Measurements from ENCODE around the gene GOLGA5. TPM values are rescaled to one million over a fixed set of nuclear protein-coding genes. Genes with fewer than 3 reads are reported as not detected.

The GOLGA5 gene
- total and polyA plus RNA-seq, 2 experiments from 2014 or later = 26.2 to 30.2 TPM

DNA sequence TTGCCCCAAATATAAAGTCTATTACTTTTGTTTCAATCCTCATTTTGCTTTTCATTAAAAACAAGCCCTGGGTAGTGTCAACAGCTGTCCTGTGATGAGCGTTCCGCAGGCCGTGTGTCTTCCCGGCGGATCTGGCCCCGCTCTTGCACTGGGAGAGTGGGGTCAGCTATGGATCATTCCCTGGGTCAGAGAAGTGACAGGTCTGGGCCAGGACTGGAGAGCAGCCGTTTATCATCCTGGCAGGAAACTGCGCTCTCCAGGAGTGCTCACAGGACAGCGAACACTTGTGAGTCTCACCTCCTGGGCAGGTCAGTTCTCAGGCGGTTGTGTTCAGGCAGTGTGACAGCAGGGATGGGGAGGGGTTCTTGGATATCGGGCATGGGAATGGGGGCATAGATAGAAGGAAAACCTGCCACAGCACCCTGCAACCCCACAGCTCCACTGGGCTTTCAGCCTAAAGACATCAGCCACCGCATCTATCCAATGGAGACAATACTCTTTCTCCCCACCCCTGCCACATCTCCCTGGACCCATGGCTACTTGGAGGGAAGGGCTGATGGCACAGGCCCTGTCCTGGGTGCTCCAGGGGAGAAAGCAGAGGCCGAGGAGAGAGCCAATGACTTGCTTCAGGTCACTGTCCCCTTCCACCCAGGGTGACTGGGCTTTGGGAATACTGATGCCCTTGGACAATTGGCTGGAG lies 81.0 kb downstream of the GOLGA5 start:
- peaks cover 6% of the 10 kb centered on the region; the same call in 1 of the 2 replicates for H3K4me1 ChIP-seq (ENCODE audit: insufficient read depth)
- H3K79me2 ChIP-seq (replicated peaks; ENCODE audit: insufficient read depth) = no peaks in the 10 kb centered on the region
- no peaks in the 10 kb centered on the region for H3K9me2 ChIP-seq (ENCODE audit: insufficient read depth)
- H3K27me3 ChIP-seq (ENCODE audit: insufficient read depth) = no peaks in the 10 kb centered on the region
- no peaks in the 10 kb centered on the region for H3K9me3 Mint-ChIP-seq
- H3K36me3 ChIP-seq (ENCODE audit: insufficient read depth) = no peaks in the 10 kb centered on the region
- no peaks in the 10 kb centered on the region for H3F3A ChIP-seq (replicated peaks; ENCODE audit: low read depth)
- TF ChIP-seq EZH2 (IDR thresholded peaks at IDR 0.05; ENCODE audit: low read depth, unreplicated experiment) = no peak
- TF ChIP-seq, protein P1, sequence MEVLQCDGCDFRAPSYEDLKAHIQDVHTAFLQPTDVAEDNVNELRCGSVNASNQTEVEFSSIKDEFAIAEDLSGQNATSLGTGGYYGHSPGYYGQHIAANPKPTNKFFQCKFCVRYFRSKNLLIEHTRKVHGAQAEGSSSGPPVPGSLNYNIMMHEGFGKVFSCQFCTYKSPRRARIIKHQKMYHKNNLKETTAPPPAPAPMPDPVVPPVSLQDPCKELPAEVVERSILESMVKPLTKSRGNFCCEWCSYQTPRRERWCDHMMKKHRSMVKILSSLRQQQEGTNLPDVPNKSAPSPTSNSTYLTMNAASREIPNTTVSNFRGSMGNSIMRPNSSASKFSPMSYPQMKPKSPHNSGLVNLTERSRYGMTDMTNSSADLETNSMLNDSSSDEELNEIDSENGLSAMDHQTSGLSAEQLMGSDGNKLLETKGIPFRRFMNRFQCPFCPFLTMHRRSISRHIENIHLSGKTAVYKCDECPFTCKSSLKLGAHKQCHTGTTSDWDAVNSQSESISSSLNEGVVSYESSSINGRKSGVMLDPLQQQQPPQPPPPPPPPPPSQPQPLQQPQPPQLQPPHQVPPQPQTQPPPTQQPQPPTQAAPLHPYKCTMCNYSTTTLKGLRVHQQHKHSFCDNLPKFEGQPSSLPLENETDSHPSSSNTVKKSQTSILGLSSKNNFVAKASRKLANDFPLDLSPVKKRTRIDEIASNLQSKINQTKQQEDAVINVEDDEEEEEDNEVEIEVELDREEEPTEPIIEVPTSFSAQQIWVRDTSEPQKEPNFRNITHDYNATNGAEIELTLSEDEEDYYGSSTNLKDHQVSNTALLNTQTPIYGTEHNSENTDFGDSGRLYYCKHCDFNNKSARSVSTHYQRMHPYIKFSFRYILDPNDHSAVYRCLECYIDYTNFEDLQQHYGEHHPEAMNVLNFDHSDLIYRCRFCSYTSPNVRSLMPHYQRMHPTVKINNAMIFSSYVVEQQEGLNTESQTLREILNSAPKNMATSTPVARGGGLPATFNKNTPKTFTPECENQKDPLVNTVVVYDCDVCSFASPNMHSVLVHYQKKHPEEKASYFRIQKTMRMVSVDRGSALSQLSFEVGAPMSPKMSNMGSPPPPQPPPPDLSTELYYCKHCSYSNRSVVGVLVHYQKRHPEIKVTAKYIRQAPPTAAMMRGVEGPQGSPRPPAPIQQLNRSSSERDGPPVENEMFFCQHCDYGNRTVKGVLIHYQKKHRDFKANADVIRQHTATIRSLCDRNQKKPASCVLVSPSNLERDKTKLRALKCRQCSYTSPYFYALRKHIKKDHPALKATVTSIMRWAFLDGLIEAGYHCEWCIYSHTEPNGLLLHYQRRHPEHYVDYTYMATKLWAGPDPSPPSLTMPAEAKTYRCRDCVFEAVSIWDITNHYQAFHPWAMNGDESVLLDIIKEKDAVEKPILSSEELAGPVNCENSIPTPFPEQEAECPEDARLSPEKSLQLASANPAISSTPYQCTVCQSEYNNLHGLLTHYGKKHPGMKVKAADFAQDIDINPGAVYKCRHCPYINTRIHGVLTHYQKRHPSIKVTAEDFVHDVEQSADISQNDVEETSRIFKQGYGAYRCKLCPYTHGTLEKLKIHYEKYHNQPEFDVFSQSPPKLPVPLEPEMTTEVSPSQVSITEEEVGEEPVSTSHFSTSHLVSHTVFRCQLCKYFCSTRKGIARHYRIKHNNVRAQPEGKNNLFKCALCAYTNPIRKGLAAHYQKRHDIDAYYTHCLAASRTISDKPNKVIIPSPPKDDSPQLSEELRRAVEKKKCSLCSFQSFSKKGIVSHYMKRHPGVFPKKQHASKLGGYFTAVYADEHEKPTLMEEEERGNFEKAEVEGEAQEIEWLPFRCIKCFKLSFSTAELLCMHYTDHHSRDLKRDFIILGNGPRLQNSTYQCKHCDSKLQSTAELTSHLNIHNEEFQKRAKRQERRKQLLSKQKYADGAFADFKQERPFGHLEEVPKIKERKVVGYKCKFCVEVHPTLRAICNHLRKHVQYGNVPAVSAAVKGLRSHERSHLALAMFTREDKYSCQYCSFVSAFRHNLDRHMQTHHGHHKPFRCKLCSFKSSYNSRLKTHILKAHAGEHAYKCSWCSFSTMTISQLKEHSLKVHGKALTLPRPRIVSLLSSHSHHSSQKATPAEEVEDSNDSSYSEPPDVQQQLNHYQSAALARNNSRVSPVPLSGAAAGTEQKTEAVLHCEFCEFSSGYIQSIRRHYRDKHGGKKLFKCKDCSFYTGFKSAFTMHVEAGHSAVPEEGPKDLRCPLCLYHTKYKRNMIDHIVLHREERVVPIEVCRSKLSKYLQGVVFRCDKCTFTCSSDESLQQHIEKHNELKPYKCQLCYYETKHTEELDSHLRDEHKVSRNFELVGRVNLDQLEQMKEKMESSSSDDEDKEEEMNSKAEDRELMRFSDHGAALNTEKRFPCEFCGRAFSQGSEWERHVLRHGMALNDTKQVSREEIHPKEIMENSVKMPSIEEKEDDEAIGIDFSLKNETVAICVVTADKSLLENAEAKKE (CRISPR knock-in tag; IDR thresholded peaks at IDR 0.05) = no peak
- no peak for TF ChIP-seq POLR2AphosphoS5 (IDR thresholded peaks at IDR 0.05; ENCODE audit: low read depth)
- TF ChIP-seq, protein P2, sequence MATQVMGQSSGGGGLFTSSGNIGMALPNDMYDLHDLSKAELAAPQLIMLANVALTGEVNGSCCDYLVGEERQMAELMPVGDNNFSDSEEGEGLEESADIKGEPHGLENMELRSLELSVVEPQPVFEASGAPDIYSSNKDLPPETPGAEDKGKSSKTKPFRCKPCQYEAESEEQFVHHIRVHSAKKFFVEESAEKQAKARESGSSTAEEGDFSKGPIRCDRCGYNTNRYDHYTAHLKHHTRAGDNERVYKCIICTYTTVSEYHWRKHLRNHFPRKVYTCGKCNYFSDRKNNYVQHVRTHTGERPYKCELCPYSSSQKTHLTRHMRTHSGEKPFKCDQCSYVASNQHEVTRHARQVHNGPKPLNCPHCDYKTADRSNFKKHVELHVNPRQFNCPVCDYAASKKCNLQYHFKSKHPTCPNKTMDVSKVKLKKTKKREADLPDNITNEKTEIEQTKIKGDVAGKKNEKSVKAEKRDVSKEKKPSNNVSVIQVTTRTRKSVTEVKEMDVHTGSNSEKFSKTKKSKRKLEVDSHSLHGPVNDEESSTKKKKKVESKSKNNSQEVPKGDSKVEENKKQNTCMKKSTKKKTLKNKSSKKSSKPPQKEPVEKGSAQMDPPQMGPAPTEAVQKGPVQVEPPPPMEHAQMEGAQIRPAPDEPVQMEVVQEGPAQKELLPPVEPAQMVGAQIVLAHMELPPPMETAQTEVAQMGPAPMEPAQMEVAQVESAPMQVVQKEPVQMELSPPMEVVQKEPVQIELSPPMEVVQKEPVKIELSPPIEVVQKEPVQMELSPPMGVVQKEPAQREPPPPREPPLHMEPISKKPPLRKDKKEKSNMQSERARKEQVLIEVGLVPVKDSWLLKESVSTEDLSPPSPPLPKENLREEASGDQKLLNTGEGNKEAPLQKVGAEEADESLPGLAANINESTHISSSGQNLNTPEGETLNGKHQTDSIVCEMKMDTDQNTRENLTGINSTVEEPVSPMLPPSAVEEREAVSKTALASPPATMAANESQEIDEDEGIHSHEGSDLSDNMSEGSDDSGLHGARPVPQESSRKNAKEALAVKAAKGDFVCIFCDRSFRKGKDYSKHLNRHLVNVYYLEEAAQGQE (IDR thresholded peaks at IDR 0.05; ENCODE audit: unreplicated experiment) = no peak
- TF ChIP-seq EZH2phosphoT487 (IDR thresholded peaks at IDR 0.05; ENCODE audit: unreplicated experiment) = no peak
- TF ChIP-seq STAT1 (IDR thresholded peaks at IDR 0.05; ENCODE audit: unreplicated experiment) = no peak
- no peak for TF ChIP-seq JUNB (IDR thresholded peaks at IDR 0.05; ENCODE audit: unreplicated experiment)
- no peak for TF ChIP-seq ZNF114 (CRISPR knock-in tag; IDR thresholded peaks at IDR 0.05)
- TF ChIP-seq, protein P3, sequence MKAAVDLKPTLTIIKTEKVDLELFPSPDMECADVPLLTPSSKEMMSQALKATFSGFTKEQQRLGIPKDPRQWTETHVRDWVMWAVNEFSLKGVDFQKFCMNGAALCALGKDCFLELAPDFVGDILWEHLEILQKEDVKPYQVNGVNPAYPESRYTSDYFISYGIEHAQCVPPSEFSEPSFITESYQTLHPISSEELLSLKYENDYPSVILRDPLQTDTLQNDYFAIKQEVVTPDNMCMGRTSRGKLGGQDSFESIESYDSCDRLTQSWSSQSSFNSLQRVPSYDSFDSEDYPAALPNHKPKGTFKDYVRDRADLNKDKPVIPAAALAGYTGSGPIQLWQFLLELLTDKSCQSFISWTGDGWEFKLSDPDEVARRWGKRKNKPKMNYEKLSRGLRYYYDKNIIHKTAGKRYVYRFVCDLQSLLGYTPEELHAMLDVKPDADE (IDR thresholded peaks at IDR 0.05) = no peak
- TF ChIP-seq, protein P4, sequence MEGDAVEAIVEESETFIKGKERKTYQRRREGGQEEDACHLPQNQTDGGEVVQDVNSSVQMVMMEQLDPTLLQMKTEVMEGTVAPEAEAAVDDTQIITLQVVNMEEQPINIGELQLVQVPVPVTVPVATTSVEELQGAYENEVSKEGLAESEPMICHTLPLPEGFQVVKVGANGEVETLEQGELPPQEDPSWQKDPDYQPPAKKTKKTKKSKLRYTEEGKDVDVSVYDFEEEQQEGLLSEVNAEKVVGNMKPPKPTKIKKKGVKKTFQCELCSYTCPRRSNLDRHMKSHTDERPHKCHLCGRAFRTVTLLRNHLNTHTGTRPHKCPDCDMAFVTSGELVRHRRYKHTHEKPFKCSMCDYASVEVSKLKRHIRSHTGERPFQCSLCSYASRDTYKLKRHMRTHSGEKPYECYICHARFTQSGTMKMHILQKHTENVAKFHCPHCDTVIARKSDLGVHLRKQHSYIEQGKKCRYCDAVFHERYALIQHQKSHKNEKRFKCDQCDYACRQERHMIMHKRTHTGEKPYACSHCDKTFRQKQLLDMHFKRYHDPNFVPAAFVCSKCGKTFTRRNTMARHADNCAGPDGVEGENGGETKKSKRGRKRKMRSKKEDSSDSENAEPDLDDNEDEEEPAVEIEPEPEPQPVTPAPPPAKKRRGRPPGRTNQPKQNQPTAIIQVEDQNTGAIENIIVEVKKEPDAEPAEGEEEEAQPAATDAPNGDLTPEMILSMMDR (conservative IDR thresholded peaks at IDR 0.05; ENCODE audit: low read depth in 2 of 2) = no peak
- no peak for TF ChIP-seq CREB1 (CRISPR knock-in tag; IDR thresholded peaks at IDR 0.05; ENCODE audit: low read depth)
- no peak for TF ChIP-seq ZNF331 (CRISPR knock-in tag; IDR thresholded peaks at IDR 0.05; ENCODE audit: low read depth)
- no peak for TF ChIP-seq NANOG (IDR thresholded peaks at IDR 0.05; ENCODE audit: borderline replicate concordance)
- no peak overlapping the region for H2AFZ ChIP-seq
- H4K20me1 ChIP-seq (replicated peaks; ENCODE audit: insufficient read depth) = no peaks in the 10 kb centered on the region
- ATAC-seq = no peak
- H3K4me3 ChIP-seq = no peak overlapping the region
- no peak overlapping the region for H3K4me2 ChIP-seq
- no peak overlapping the region for H3K4me3 Mint-ChIP-seq
- DNase-seq (ENCODE audit: low spot score) = no peak
- peaks cover 15% of the 10 kb centered on the region for H3K4me1 Mint-ChIP-seq
- no peak overlapping the region for H3K27ac ChIP-seq (ENCODE audit: low read depth)
- no peaks in the 10 kb centered on the region for H3K36me3 Mint-ChIP-seq (ENCODE audit: low read depth)
- no peak overlapping the region for H3K27ac Mint-ChIP-seq
- no peaks in the 10 kb centered on the region for H3K27me3 Mint-ChIP-seq (ENCODE audit: insufficient read depth, low read depth, poor library complexity)
